ENCODE results near the gene CARNS1. TPM values are rescaled to one million over a fixed set of nuclear protein-coding genes. Genes with fewer than 3 reads are reported as not detected.

Gene CARNS1
- total and polyA plus RNA-seq, 10 of the 15 experiments (the other 5 are each of a cell fraction or from before 2014, with no cell fraction given) = 0.02 to 0.14 (median 0.10) TPM; not detected in 3

DNA sequence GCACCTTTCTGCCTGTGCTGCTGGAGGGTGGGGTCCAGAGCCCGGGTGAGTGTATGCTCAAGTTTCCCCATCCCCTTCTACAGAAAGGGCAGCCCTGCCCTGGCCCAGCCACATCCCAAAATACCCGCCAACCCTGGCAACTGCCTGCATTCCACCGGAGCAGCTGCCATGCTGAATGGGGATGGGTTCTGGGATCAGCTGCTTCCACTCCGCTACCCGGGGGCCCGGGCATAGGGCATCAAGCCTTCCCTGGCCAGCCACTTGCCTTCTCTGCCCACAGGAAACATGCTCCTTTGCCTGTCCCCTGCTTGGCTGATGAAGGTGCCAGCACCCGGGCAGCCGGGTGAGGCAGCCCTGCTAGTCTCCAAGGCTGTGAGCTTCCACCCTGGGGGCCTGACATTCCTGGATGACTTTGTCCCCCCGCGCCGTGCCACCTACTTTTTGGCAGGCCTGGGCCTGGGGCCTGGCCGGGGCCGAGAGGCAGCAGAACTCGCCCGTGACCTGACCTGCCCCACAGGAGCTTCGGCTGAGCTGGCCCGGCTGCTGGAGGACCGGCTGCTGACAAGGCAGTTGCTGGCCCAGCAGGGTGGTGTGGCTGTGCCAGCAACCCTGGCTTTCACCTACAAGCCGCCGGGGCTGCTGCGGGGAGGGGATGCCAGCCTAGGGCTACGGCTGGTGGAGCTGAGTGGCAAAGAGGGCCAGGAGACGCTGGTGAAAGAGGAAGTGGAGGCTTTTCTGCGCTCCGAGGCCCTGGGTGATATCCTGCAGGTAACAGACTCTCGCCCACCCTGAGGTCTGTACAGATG, 3.2 kb downstream of the CARNS1 start:
- ChIA-PET SMC1A (ENCODE audit: uncharacterized antibody, unreplicated experiment) (interaction anchor here (1.1 kb wide), 1 partner anchor 14 kb away, joined by 3 read pairs; no protein-coding TSS in a partner anchor), RAD21 (ENCODE audit: unreplicated experiment) (interaction anchor here (1.0 to 1.4 kb wide), 2 partner anchors 15 to 18 kb away, joined by 3 to 4 read pairs; partner anchors contain the start of gene TBC1D10C), POLR2A (interaction anchor here (0.9 to 3.9 kb wide), 8 partner anchors 10 to 51 kb away, joined by 3 to 28 read pairs (median 7); partner anchors contain the start of genes PPP1CA, PTPRCAP and TBC1D10C), CTCF (interaction anchor here (0.9 to 1.6 kb wide), 3 partner anchors 17 to 51 kb away, joined by 3 to 6 read pairs (median 4); partner anchors contain the start of genes PPP1CA and TMEM134)
- H3K9ac ChIP-seq (ENCODE audit: control insufficient read depth, insufficient read depth, low read length) = no peak overlapping the region
- FAIRE-seq (no peak), ATAC-seq (peak; percentile 10), DNase-seq (ENCODE audit: low read depth, low spot score) (no peak)
- H3K36me3 ChIP-seq (ENCODE audit: control insufficient read depth in 2 of 2, insufficient read depth in 2 of 2, low read length in 1 of 2) = no peaks in the 10 kb centered on the region
- H3K79me2 ChIP-seq (ENCODE audit: control insufficient read depth, insufficient read depth, low read length) = no peaks in the 10 kb centered on the region
- H3K27ac ChIP-seq (ENCODE audit: control insufficient read depth, insufficient read depth) = no peak overlapping the region
- intact Hi-C loops (cut with micrococcal nuclease; ENCODE audit: unreplicated experiment) = no loop called here
- H4K20me1 ChIP-seq (ENCODE audit: control insufficient read depth, insufficient read depth) = no peaks in the 10 kb centered on the region
- H3K9me3 ChIP-seq (replicated peaks; ENCODE audit: control insufficient read depth, insufficient read depth, low read length) = no peaks in the 10 kb centered on the region
- no peak for TF ChIP-seq SUZ12 (IDR thresholded peaks at IDR 0.05; ENCODE audit: unreplicated experiment)
- no peak for TF ChIP-seq BCLAF1 (IDR thresholded peaks at IDR 0.05)
- TF ChIP-seq SPI1 (IDR thresholded peaks at IDR 0.05; ENCODE audit: borderline replicate concordance, insufficient read depth, low read depth, low read length) = peak; percentile 85
- no peak for TF ChIP-seq ZBTB33 (IDR thresholded peaks at IDR 0.05)
- no peak for TF ChIP-seq HDGF (IDR thresholded peaks at IDR 0.05)
- no peak for TF ChIP-seq BACH1 (IDR thresholded peaks at IDR 0.05; ENCODE audit: borderline replicate concordance)
- TF ChIP-seq MYB (IDR thresholded peaks at IDR 0.05; ENCODE audit: borderline replicate concordance, low read depth, low read length) = no peak
- in situ Hi-C loops (cut with MboI) = no loop called here
- H3K4me2 ChIP-seq (ENCODE audit: control insufficient read depth, insufficient read depth) = no peak overlapping the region; the same call in 1 of the 2 replicates
- H3K4me3 ChIP-seq = no peak overlapping the region
- 24% methylated on average over 26 of the region's 26 CpGs for WGBS (ENCODE audit: insufficient coverage, insufficient replicate concordance, low lambda C conversion rate, missing lambda C conversion rate)
- BruUV-seq (replicated peaks) = no TSS peak
- no peak overlapping the region for H2AFZ ChIP-seq (ENCODE audit: control insufficient read depth, low read depth, low read length)
- peaks cover 2% of the 10 kb centered on the region; the same call in 1 of the 2 replicates for H3K4me1 ChIP-seq (ENCODE audit: control insufficient read depth, insufficient read depth, low read length)
- peaks cover 0 to 5% of the 10 kb centered on the region in 2 experiments; a peak in 3 of 4 replicates for H3K27me3 ChIP-seq (replicated peaks in 1 of 2; ENCODE audit: control insufficient read depth in 2 of 2, insufficient read depth in 2 of 2, low read length in 1 of 2)
